T-helper 1 cell treated with Interleukin-12 subunit alpha and Interleukin-12 subunit beta and Interleukin-4 antibody, amounts not matched to agents 30 μg/mL and 1 μg/mL, for 36 hours (primary cell): Measurements from ENCODE around the gene STX1A.
"Not testable (repeated sequence)": the region's sequence is repeated elsewhere in the genome, so short reads cannot be mapped to it uniquely, and the experiment has no call there.

Experiments
- H3K27ac Mint-ChIP-seq: one replicate; pipeline ENCODE4 v1.8.0; 2021; ENCODE audit warnings: mild to moderate bottlenecking, mixed read lengths
- H3K27me3 Mint-ChIP-seq: one replicate; pipeline ENCODE4 v1.8.0; 2021; ENCODE audit warnings: low read depth, mixed read lengths
- H3K36me3 Mint-ChIP-seq: one replicate; pipeline ENCODE4 v1.8.0; 2021; ENCODE audit warnings: low read depth, mixed read lengths
- H3K4me1 Mint-ChIP-seq: one replicate; pipeline ENCODE4 v1.8.0; 2021; ENCODE audit warnings: low read depth, mixed read lengths
- H3K4me3 Mint-ChIP-seq: one replicate; pipeline ENCODE4 v1.8.0; 2021; ENCODE audit warnings: mild to moderate bottlenecking, moderate library complexity, mixed read lengths
- H3K9me3 Mint-ChIP-seq: one replicate; pipeline ENCODE4 v1.8.0; 2021; ENCODE audit warnings: mixed read lengths

STX1A gene

DNA sequence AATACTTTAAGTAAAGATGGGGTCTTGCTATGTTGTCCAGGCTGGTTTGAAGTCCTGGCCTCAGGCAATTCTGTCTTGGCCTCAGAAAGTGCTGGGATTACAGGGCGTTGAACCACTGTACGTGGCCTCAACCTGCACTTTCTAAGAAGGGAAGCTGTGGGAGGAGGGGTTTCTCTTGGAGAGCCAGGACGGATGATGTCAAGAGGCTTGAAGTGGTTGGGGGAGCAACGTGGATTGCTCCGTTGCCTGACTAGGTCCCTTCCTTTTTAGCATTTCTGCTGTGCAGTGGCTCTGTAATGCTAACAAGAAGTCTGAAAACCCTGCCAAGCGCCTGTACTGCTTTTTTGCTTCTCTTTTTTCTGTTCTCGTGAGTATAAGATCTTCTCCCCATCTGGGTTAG is 28.8 kb downstream of the STX1A start:
- H3K9me3 Mint-ChIP-seq: no peaks in the 10 kb centered on the region
- no peak overlapping the region for H3K27ac Mint-ChIP-seq
- H3K27me3 Mint-ChIP-seq: no peaks in the 10 kb centered on the region
- H3K4me1 Mint-ChIP-seq: peaks cover 15% of the 10 kb centered on the region
- peaks cover 47% of the 10 kb centered on the region for H3K36me3 Mint-ChIP-seq
- H3K4me3 Mint-ChIP-seq: no peak overlapping the region

DNA sequence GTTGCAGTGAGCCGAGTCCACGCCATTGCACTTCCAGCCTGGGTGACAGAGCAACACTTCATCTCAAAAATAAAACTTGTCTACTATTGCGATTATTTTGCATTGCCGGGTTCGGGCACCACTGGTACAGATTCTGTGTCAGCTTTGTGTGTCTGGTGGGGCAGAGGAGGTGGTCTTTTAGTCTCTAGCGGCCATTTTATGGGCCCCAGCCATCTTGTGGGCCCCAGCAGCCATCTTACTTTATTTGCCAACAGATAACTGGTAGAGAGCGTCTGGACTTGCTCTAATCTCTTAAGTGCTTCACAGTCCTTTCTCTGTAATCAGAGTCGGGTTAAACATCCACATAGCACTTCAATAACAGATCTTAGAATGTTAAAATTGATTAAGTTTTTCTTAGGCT is 31.2 kb downstream of the STX1A start:
- H3K27ac Mint-ChIP-seq: no peak overlapping the region
- H3K4me1 Mint-ChIP-seq: peaks cover 17% of the 10 kb centered on the region
- H3K27me3 Mint-ChIP-seq: no peaks in the 10 kb centered on the region
- no peaks in the 10 kb centered on the region for H3K9me3 Mint-ChIP-seq
- peaks cover 39% of the 10 kb centered on the region for H3K36me3 Mint-ChIP-seq
- H3K4me3 Mint-ChIP-seq: no peak overlapping the region

DNA sequence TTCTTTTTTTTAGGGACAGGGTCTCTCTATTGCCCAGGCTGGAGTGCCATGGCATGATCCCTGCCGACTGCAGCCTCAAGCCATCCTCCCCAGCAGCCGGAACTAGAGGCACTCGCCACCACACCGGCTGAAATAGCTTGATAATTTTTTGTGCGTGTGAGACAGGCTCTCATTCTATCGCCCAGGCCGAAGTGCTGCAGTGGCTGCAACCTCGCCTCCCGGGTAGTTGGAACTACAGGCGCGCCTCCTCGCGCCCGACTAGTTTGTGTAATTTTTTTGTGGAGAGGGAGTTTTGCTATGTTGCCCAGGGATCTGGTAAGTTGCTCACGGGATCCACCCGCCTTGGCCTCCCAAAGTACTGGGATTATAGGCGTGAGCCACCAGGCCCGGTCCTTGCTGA is 34.2 kb downstream of the STX1A start:
- H3K4me3 Mint-ChIP-seq: peak overlapping the region; percentile 40
- peaks cover 26% of the 10 kb centered on the region for H3K36me3 Mint-ChIP-seq
- no peaks in the 10 kb centered on the region for H3K9me3 Mint-ChIP-seq
- no peak overlapping the region for H3K27ac Mint-ChIP-seq
- peaks cover 30% of the 10 kb centered on the region for H3K4me1 Mint-ChIP-seq
- H3K27me3 Mint-ChIP-seq: no peaks in the 10 kb centered on the region

- H3K27ac Mint-ChIP-seq: peak overlapping the region; percentile 97
- peaks cover 28% of the 10 kb centered on the region for H3K4me1 Mint-ChIP-seq
- no peaks in the 10 kb centered on the region for H3K27me3 Mint-ChIP-seq
- no peaks in the 10 kb centered on the region for H3K9me3 Mint-ChIP-seq
- H3K36me3 Mint-ChIP-seq: peaks cover 20% of the 10 kb centered on the region
- peak overlapping the region; percentile 99 for H3K4me3 Mint-ChIP-seq
These were observed 35.4 kb downstream of the STX1A start for GRCh38 chr7:73683788-73684693.

GRCh38 chr7:73683056-73683787 is 36.2 kb downstream of the STX1A start, which contains the start of the genes BUD23 and DNAJC30:
TSS of gene BUD23 (plus strand) at chr7:73683597. CDS start at chr7:73683626, 29 bp downstream.
TSS of gene DNAJC30 (minus strand) at chr7:73683453. CDS start at chr7:73683423, 30 bp downstream.
- H3K9me3 Mint-ChIP-seq: no peaks in the 10 kb centered on the region
- no peaks in the 10 kb centered on the region for H3K27me3 Mint-ChIP-seq
- H3K4me3 Mint-ChIP-seq: peak within 1 kb of the TSS; percentile 99
- peak within 1 kb of the TSS; percentile 97 for H3K27ac Mint-ChIP-seq
- peaks cover 15% of the 10 kb centered on the region for H3K36me3 Mint-ChIP-seq
- peaks cover 21% of the 10 kb centered on the region for H3K4me1 Mint-ChIP-seq

DNA sequence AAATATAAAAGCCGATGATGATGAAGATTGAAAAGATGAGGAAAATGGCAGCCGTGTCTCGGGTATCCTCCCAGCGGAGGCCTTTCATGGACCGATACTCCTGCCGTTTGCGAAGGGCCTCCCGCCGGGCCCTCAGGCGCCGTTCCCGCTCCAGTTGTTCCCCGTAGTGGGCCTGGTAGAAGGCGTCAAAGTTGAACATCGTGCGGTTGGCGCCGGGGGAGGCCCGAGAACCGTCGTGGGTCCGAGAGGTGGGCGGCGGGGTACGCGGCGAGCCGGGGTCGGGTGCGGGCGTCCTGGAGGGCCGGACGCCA is 36.8 kb downstream of the STX1A start:
- Mint-ChIP-seq H3K4me3 (peak overlapping the region; percentile 99), H3K4me1 (peaks cover 23% of the 10 kb centered on the region), H3K36me3 (peaks cover 17% of the 10 kb centered on the region), H3K9me3 (no peaks in the 10 kb centered on the region), H3K27me3 (no peaks in the 10 kb centered on the region), H3K27ac (peak overlapping the region; percentile 97)

- Mint-ChIP-seq H3K4me1 (peaks cover 20% of the 10 kb centered on the region), H3K27me3 (no peaks in the 10 kb centered on the region), H3K36me3 (peaks cover 13% of the 10 kb centered on the region), H3K4me3 (peak overlapping the region; percentile 99), H3K9me3 (no peaks in the 10 kb centered on the region), H3K27ac (no peak overlapping the region)
These were observed 38.4 kb downstream of the STX1A start for GRCh38 chr7:73681031-73681430.

DNA sequence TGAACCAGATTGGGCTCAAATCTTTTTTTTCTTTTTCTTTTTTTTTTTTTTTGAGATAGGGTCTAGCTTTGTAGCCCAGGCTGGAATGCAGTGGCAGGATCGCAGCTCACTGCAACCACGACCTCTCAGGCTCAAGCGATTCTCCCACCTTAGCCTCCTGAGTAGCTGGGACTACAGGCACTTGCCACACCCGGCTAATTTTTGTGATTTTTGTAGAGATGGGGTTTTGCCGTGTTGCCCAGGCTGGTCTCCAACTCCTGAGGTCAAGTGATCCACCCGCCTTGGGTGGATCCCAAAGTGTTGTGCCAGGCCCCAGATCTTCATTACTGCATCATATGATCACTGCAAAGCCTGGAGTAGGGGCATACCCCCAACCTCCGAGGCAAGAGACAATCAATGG is 39.0 kb downstream of the STX1A start:
- H3K4me3 Mint-ChIP-seq: no peak overlapping the region
- peaks cover 20% of the 10 kb centered on the region for H3K4me1 Mint-ChIP-seq
- H3K27me3 Mint-ChIP-seq: no peaks in the 10 kb centered on the region
- no peaks in the 10 kb centered on the region for H3K9me3 Mint-ChIP-seq
- peaks cover 13% of the 10 kb centered on the region for H3K36me3 Mint-ChIP-seq
- no peak overlapping the region for H3K27ac Mint-ChIP-seq

GRCh38 chr7:73679709-73680108 is 39.8 kb downstream of the STX1A start:
- Mint-ChIP-seq H3K4me3 (no peak overlapping the region), H3K9me3 (no peaks in the 10 kb centered on the region), H3K27ac (no peak overlapping the region), H3K4me1 (peaks cover 20% of the 10 kb centered on the region), H3K27me3 (no peaks in the 10 kb centered on the region), H3K36me3 (peaks cover 13% of the 10 kb centered on the region)

DNA sequence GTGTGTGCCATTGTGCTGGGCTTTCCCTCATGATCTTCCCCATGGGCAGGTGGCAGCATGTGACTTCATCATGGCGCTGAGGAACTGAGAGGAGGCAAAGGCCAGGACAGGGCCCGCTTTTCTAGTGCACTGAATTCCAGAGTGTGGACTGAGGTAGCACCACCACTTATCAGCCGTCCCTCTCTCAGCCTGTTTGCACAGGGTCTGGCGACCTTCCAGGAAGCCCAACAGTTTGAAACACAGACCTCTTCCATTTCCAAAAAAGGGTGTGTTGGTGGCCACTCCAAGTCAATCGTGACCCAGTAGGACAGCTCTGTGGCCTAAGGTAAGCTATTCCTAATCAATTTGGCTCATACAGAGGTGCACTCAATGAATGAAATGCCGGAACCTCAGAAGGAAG is 40.6 kb downstream of the STX1A start:
- H3K27ac Mint-ChIP-seq: no peak overlapping the region
- H3K27me3 Mint-ChIP-seq: no peaks in the 10 kb centered on the region
- H3K4me1 Mint-ChIP-seq: peaks cover 18% of the 10 kb centered on the region

DNA sequence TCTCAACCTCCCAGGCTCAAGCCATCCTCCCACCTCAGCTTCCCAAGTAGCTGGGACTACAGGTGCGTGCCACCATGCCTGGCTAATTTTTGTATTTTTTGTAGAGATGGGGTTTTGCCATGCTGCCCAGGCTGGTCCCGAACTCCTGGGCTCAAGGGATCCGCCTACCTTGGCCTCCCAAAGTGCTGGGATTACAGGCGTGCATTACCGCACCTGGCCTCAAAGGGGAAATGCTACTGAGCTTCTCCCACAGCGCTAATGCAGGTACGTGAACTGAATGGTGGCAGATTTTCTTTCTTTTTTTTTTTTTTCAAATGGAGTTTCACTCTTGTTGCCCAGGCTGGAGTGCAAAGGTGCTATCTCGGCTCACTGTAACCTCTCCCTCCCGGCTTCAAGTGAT is 43.4 kb downstream of the STX1A start:
- not testable (repeated sequence) for H3K36me3 Mint-ChIP-seq, H3K27ac Mint-ChIP-seq

More for the DNA sequence above, 40.6 kb downstream of the STX1A start:
- peaks cover 11% of the 10 kb centered on the region for H3K36me3 Mint-ChIP-seq
- no peaks in the 10 kb centered on the region for H3K9me3 Mint-ChIP-seq
- no peak overlapping the region for H3K4me3 Mint-ChIP-seq

DNA sequence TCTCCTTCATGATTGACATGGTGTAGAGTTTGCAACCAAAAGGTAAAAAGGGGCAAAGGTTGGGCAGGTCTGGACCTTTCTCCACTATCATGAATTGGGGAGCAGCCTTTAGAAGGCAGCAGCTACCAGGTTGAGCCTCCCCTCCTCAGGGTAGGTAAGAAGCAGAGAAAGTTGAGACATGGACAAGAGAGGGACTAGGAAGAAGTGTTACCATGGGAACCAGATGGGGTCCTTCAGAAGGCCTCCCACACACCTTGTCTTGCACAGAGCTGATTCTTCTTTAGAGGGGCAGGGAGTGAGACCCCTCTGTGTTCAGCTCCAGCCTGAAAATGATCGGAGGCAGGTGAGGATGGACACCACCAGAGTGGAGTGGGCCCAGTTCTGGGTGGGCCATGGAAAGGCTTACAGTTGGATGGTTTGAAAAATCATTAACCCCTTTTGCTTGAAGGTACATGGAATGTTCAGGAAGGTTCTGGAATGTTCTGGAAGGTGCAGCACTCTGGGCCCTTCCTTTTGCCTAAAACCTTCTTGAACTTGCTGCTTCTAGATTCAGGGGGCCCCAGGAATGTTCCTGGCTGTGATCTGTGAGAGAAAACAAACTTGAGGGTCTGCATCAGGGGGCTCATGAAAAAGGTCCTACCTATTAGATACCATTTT is 44.9 kb downstream of the STX1A start:
- no peak overlapping the region for H3K4me3 Mint-ChIP-seq
- H3K4me1 Mint-ChIP-seq: peaks cover 1% of the 10 kb centered on the region
- H3K36me3 Mint-ChIP-seq: peaks cover 7% of the 10 kb centered on the region
- H3K9me3 Mint-ChIP-seq: no peaks in the 10 kb centered on the region
- H3K27ac Mint-ChIP-seq: no peak overlapping the region
- H3K27me3 Mint-ChIP-seq: peaks cover 15% of the 10 kb centered on the region

More for the DNA sequence above, 43.4 kb downstream of the STX1A start:
- H3K27me3 Mint-ChIP-seq, H3K4me3 Mint-ChIP-seq, H3K4me1 Mint-ChIP-seq, H3K9me3 Mint-ChIP-seq: not testable (repeated sequence)

- no peaks in the 10 kb centered on the region for H3K36me3 Mint-ChIP-seq
- peaks cover 25% of the 10 kb centered on the region for H3K27me3 Mint-ChIP-seq
- no peak overlapping the region for H3K27ac Mint-ChIP-seq
- no peak overlapping the region for H3K4me3 Mint-ChIP-seq
- no peaks in the 10 kb centered on the region for H3K9me3 Mint-ChIP-seq
- peaks cover 5% of the 10 kb centered on the region for H3K4me1 Mint-ChIP-seq
These were observed 47.5 kb downstream of the STX1A start for GRCh38 chr7:73671857-73672445.

DNA sequence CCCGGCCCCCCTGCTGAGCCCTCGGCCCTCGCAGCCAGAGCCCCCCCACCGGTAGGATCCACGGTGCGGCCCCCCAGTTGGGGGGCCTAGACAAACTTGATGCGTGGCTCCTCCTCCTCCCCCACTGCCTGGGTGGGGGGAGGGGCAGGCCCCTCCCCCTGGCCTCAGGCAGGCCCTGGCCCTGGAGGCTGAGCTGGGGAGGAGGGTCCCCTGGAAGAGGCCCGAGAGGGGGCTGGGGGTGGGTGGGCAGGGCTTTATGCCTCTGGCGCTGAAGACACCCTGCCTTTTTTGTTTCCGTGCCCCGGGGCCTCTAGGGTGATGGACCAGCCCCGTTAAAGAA is 48.2 kb downstream of the STX1A start:
- H3K27me3 Mint-ChIP-seq: peaks cover 26% of the 10 kb centered on the region
- peaks cover 5% of the 10 kb centered on the region for H3K4me1 Mint-ChIP-seq
- H3K27ac Mint-ChIP-seq: no peak overlapping the region
- no peak overlapping the region for H3K4me3 Mint-ChIP-seq
- H3K36me3 Mint-ChIP-seq: no peaks in the 10 kb centered on the region
- H3K9me3 Mint-ChIP-seq: no peaks in the 10 kb centered on the region
